Breast epithelium (tissue), 4 donors: ENCODE results near the gene EIF5A2. TPM values are rescaled to one million over a fixed set of nuclear protein-coding genes. Genes with fewer than 3 reads are reported as not detected.

ENCODE experiments used
- DNase-seq, 2 donors: peaks; one replicate each; pipeline ENCODE4 v3.0.0-alpha.2; 2019; ENCODE audit warnings: low spot score in 2 of 2
- H3K27ac ChIP-seq, 2 donors: fragments of 200-600 bp; sonication (generic) in 1 of 2; one replicate each; pipeline ENCODE4 v1.5.1; 2016 to 2019; ENCODE audit warnings: mild to moderate bottlenecking in 1 of 2
- H3K27me3 ChIP-seq, 2 donors: fragments of 200-600 bp; sonication (generic) in 1 of 2; one replicate each; pipeline versions ENCODE4 v1.5.1 to v1.6.0; 2017 to 2019; ENCODE audit warnings: control low read depth in 1 of 2, mild to moderate bottlenecking in 1 of 2
- H3K36me3 ChIP-seq: fragments of 200-600 bp; one replicate; pipeline ENCODE4 v1.5.1; 2019
- H3K4me1 ChIP-seq, 2 donors: fragments of 200-600 bp; sonication (generic); one replicate each; pipeline ENCODE4 v1.5.1; 2016 to 2019; ENCODE audit warnings: control low read depth in 1 of 2
- H3K4me3 ChIP-seq, 3 donors: fragments of 200-600 bp; sonication (generic); 1 replicate in 2 of 3; 2 replicates in 1 of 3; pipeline ENCODE4 v1.5.1; 2016 to 2019; ENCODE audit warnings: mild to moderate bottlenecking in 3 of 3, moderate library complexity in 2 of 3
- H3K9me3 ChIP-seq, 2 donors: fragments of 200-600 bp; sonication (generic) in 1 of 2; one replicate each; pipeline ENCODE4 v1.5.1; 2016 to 2019; ENCODE audit warnings: control low read depth in 1 of 2
- CTCF ChIP-seq, 3 donors: fragments of 450-650 bp; IDR thresholded peaks; one replicate each; pipeline ENCODE4 v1.5.1; 2016 to 2017; ENCODE audit warnings: antibody characterized with exemption in 3 of 3, mild to moderate bottlenecking in 3 of 3, moderate library complexity in 3 of 3
- POLR2A ChIP-seq: fragments of 450-650 bp; IDR thresholded peaks from one replicate; pipeline ENCODE4 v1.6.1; 2016; ENCODE audit warnings: antibody characterized with exemption, mild to moderate bottlenecking, moderate library complexity
- POLR2AphosphoS5 ChIP-seq, 3 donors: sonication (generic); formaldehyde crosslinking; IDR thresholded peaks; one replicate each; pipeline ENCODE4 v1.6.1; 2017; ENCODE audit warnings: antibody characterized with exemption in 3 of 3
- intact Hi-C: fragments of 100-400 bp; cut with DNase I; formaldehyde crosslinking; loops from one replicate; pipeline ENCODE4 v1.15.1; 2023; ENCODE audit warnings: low total_unique reads
- total RNA-seq, 3 donors: library from RNA; depleted of rRNA; stranded (reverse); fragments of >200 nt; gene quantifications; one replicate each; pipeline ENCODE4 v1.1.0, GENCODE V29; 2016

EIF5A2 gene
- total RNA-seq, 3 donors from 2014 or later: 4.7 to 7.4 (median 5.2) TPM

GRCh38 chr3:170863816-170864215 is 44.6 kb downstream of the EIF5A2 start:
- peaks cover 5% of the 10 kb centered on the region for H3K36me3 ChIP-seq
- no peak overlapping the region for H3K27ac ChIP-seq
- no peak overlapping the region for H3K4me3 ChIP-seq
- TF ChIP-seq POLR2A: no peak
- TF ChIP-seq CTCF (IDR thresholded peaks at IDR 0.05): no peak
- TF ChIP-seq POLR2AphosphoS5 (IDR thresholded peaks at IDR 0.05): no peak
- DNase-seq: no peak
- no peaks in the 10 kb centered on the region for H3K27me3 ChIP-seq
- H3K4me1 ChIP-seq: peaks cover 0 to 6% of the 10 kb centered on the region in 2 donors
- intact Hi-C loops: no loop called here
- H3K9me3 ChIP-seq: no peaks in the 10 kb centered on the region

- Histone ChIP-seq H3K27ac (no peak overlapping the region), H3K4me3 (no peak overlapping the region)
- intact Hi-C loops: no loop called here
These were observed 45.6 kb downstream of the EIF5A2 start for GRCh38 chr3:170862618-170863374.

GRCh38 chr3:170858599-170858998 is 49.8 kb downstream of the EIF5A2 start:
- Histone ChIP-seq H3K27me3 (no peaks in the 10 kb centered on the region), H3K36me3 (no peaks in the 10 kb centered on the region), H3K27ac (no peak overlapping the region), H3K4me1 (no peaks in the 10 kb centered on the region), H3K9me3 (no peaks in the 10 kb centered on the region), H3K4me3 (no peak overlapping the region)
- no peak for DNase-seq
- intact Hi-C loops: no loop called here
- TF ChIP-seq POLR2A (no peak), POLR2AphosphoS5 (IDR thresholded peaks at IDR 0.05) (no peak), CTCF (IDR thresholded peaks at IDR 0.05) (no peak)

More at GRCh38 chr3:170862618-170863374, 45.6 kb downstream of the EIF5A2 start:
- no peaks in the 10 kb centered on the region for H3K4me1 ChIP-seq
- no peaks in the 10 kb centered on the region for H3K9me3 ChIP-seq
- no peaks in the 10 kb centered on the region for H3K27me3 ChIP-seq
- no peak for TF ChIP-seq POLR2AphosphoS5 (IDR thresholded peaks at IDR 0.05)
- TF ChIP-seq CTCF (IDR thresholded peaks at IDR 0.05): no peak
- TF ChIP-seq POLR2A: no peak
- H3K36me3 ChIP-seq: peaks cover 5% of the 10 kb centered on the region
- no peak for DNase-seq

- no peak for DNase-seq
- Histone ChIP-seq H3K9me3 (no peaks in the 10 kb centered on the region), H3K4me3 (no peak overlapping the region), H3K4me1 (no peaks in the 10 kb centered on the region), H3K27me3 (no peaks in the 10 kb centered on the region), H3K36me3 (no peaks in the 10 kb centered on the region), H3K27ac (no peak overlapping the region)
- TF ChIP-seq POLR2AphosphoS5 (IDR thresholded peaks at IDR 0.05) (no peak), CTCF (IDR thresholded peaks at IDR 0.05) (no peak), POLR2A (no peak)
- intact Hi-C loops: no loop called here
These were observed 56.1 kb downstream of the EIF5A2 start for GRCh38 chr3:170852324-170852723.

GRCh38 chr3:170848292-170848917 is 60.0 kb downstream of the EIF5A2 start:
- Histone ChIP-seq H3K9me3 (no peaks in the 10 kb centered on the region), H3K27ac (no peak overlapping the region), H3K4me3 (no peak overlapping the region), H3K4me1 (no peaks in the 10 kb centered on the region), H3K27me3 (no peaks in the 10 kb centered on the region), H3K36me3 (no peaks in the 10 kb centered on the region)
- intact Hi-C loops: no loop called here
- DNase-seq: no peak
- TF ChIP-seq CTCF (IDR thresholded peaks at IDR 0.05) (no peak), POLR2A (no peak), POLR2AphosphoS5 (IDR thresholded peaks at IDR 0.05) (no peak)
